GM12892 (cell line): ENCODE results near the gene SCUBE3.

Experiments used
- POLR2A ChIP-seq: IDR thresholded peaks from 2 replicates; pipeline ENCODE4 v1.6.1; 2011; ENCODE audit warnings: low read depth, low read length, control low read depth
- POLR2AphosphoS5 ChIP-seq: IDR thresholded peaks from 2 replicates; pipeline ENCODE4 v1.6.1; 2011; ENCODE audit warnings: low read depth, low read length, control low read depth
- TAF1 ChIP-seq: IDR thresholded peaks from 2 replicates; pipeline ENCODE4 v1.6.1; 2011; ENCODE audit warnings: low read depth, mild to moderate bottlenecking, control low read depth, low read length, borderline replicate concordance

GRCh38 chr6:35183935-35184334, 29.8 kb upstream of the SCUBE3 start:
- TF ChIP-seq POLR2A (no peak), POLR2AphosphoS5 (no peak), TAF1 (no peak)
